T-helper 1 cell treated with Interleukin-12 subunit alpha and Interleukin-12 subunit beta and Interleukin-4 antibody, amounts not matched to agents 30 ng/mL and 1 ng/mL, for 36 hours (primary cell): ENCODE measurements around the gene DAPK3. TPM values are rescaled to one million over a fixed set of nuclear protein-coding genes. Genes with fewer than 3 reads are reported as not detected.
"Not testable (repeated sequence)": the region's sequence is repeated elsewhere in the genome, so short reads cannot be mapped to it uniquely, and the experiment has no call there.

ENCODE experiments used
- intact Hi-C: fragments of 100-400 bp; cut with micrococcal nuclease; formaldehyde crosslinking; loops from one replicate; pipeline ENCODE4 v1.15.1; 2024
- total RNA-seq: library from RNA; stranded (reverse); gene quantifications from 2 replicates; pipeline ENCODE4 v1.2.3, GENCODE V29; 2022

Gene DAPK3
- total RNA-seq, 1 donor from 2014 or later = 42.6 TPM

DNA sequence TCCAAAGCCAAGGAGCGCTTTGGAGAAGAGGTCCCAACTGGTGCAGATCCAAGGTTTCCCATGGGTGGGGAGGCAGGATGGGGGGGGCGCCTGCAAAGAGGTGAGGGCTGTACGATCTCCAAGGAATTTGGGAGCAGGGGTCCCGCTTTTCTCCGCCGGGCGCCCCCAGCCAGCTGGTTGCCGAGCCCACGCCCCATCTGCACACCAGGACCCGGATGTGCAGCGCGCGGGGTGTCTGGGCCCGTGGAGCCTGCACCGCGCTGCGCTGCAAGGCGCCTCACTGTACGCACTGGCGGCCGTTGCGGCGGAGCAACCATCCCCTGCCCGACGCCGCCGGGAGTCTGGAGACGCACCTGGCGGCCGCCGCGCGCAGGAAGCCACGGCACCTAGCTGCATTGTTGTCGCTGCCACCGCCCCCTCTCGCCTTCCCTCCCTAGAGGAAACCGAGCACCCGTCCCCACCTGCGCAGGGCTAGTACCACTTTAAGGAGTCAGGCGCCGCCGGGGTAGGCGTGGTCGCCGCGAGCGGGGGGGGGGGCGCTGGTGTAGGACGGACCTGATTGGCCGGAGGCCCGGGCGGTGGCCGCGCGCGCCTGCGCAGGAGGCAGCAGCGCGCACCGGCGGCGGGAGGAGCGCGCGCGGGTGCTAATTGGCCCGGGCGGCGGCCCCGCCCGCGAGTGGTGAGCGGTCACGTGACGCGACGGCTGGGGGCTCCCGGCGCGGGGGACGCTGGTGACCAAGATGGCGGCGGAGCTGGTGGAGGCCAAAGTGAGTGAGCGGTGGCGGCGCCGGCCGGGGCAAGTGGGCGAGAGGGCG is 36.3 kb upstream of the DAPK3 start, which contains the start of gene PIAS4:
PIAS4 (plus strand) TSS at position 716 of the 815 bp plus-strand sequence; CDS start at position 741, 25 bp downstream.
- intact Hi-C loops = loop anchor here (1.0 to 5.0 kb wide), 10 partner anchors 17 to 435 kb away; partner anchors contain the start of genes DAPK3, HMG20B, MAP2K2 and MPND

DNA sequence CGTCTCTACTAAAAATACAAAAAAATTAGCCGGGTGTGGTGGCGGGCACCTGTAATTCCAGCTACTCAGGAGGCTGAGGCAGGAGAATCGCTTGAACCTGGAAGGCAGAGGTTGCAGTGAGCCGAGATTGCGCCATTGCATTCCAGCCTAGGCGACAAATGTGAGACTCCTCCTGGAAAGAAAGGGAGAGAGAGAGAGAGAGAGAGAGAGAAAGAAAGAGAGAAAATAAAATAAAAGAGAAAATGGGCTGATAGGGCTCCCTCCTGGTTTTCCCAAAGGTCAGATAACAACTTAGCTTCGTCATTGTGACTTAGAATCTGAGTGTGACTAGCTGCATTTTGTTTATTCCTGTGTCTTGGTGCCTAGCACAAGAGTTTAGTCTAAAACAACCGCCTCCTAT is 34.5 kb upstream of the DAPK3 start:
- intact Hi-C loops = loop anchor here (5.0 kb wide), 1 partner anchor 117 kb away; the partner anchor contains the start of gene MAP2K2

DNA sequence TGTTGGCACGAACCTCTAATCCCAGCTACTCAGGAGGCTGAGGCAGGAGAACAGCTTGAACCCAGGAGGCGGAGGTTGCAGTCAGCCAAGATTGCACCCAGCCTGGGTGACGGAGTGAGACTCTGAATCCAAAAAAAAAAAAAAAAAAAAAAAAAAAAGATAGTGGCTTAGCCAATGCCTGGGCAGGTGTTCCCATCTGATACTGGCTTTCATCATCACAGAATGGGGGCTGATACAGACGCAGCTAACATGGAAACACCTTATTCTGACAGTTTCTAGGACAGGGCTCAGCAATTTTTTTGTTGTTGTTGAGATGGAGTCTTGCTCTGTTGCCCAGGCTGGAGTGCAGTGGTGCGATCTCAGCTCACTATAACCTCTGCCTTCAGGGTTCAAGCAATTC is 29.9 kb upstream of the DAPK3 start:
- intact Hi-C loops = not testable (repeated sequence)

DNA sequence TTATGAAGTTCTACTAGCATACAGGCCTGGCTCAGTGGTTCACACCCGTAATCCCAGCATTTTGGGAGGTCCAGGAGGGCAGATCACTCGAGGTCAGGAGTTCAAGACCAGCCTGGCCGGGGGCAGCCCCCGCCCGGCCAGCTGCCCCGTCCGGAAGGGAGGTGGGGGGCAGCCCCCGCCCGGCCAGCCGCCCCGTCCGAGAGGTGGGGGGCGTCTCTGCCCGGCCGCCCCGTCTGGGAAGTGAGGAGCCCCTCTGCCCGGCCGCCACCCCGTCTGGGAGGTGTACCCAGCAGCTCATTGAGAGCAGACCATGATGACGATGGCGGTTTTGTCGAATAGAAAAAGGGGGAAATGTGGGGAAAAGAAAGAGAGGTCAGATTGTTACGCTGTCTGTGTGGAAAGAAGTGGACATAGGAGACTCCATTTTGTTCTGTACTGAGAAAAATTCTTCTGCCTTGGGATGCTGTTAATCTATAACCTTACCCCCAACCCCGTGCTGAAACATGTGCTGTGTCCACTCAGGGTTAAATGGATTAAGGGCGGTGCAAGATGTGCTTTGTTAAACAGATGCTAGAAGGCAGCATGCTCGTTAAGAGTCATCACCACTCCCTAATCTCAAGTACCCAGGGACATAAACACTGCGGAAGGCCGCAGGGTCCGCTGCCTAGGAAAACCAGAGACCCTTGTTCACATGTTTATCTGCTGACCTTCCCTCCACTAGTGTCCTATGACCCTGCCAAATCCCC is 27.9 kb upstream of the DAPK3 start:
- intact Hi-C loops = not testable (repeated sequence)

DNA sequence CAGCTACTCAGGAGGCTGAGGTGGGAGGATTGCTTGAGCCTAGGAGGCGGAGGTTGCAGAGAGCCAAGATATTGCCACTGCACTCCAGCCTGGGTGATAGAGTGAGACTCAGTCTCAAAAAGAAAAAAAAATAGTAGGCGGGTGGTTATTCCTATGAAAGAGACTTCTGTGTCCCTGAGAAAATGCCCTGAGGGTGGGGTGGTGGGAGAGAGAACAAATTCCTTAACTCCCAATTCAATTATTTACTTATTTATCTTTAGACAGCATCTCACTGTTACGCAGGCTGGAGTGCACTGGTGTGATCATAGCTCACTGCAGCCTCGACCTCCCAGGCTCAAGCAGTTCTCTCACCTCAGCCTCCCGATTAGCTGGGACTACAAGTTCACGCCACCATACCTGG is 24.7 kb upstream of the DAPK3 start:
- intact Hi-C loops = no loop called here

DNA sequence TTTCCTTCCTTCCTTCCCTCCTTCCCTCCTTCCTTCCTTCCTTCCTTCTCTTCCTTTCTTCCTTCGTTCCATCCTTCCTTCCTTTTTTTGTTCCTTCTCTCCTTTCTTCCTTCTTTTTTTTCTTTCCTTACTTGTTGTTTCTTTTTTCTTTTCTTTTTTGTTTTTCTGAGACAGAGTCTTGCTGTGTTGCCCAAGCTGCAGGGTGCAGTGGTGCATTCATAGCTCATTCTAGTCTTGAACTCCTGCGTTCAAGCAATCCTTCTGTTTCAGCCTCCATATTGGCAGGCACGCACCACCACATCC is 19.9 kb upstream of the DAPK3 start:
- intact Hi-C loops = loop anchor here (1.0 kb wide), 4 partner anchors 17 to 227 kb away; partner anchors contain the start of genes ANKRD24, PIAS4 and SIRT6

DNA sequence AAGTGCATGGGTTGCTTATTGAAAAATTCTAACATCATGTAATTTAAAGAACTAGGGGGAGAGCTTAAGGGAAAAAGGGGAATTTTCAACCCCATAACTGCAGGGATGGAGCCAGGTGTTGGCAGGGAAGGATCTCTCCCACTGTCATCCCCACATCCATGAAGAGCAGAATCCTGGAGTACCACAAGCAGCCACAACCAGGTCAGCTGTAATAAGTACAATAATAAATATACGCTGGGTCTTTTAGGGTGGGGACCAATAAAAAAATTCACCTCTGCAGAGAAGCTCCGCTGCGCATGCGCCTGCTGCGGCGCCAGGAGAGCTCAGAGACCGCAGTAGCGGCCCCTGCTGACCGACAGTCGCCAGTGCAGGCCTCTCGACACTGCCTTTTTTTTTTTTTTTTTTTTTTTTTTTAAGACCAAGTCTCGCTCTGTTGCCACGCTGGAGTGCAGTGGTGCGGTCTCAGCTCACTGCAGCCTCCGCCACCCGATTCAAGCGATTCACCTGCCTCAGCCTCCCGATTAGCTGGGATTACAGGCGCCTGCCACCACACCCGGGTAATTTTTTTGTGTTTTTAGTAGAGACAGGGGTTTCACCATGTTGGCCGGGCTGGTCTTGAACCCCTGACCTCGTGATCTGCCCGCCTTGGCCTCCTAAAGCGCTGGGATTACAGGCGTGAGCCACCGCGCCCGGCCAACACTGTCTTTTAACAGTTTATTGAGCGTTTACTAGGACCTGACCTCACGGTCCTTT is 16.9 kb upstream of the DAPK3 start:
- intact Hi-C loops = loop anchor here (2.0 to 10.0 kb wide), 6 partner anchors 355 to 485 kb away; partner anchors contain the start of genes CACTIN, CHAF1A, DOHH and FZR1

DNA sequence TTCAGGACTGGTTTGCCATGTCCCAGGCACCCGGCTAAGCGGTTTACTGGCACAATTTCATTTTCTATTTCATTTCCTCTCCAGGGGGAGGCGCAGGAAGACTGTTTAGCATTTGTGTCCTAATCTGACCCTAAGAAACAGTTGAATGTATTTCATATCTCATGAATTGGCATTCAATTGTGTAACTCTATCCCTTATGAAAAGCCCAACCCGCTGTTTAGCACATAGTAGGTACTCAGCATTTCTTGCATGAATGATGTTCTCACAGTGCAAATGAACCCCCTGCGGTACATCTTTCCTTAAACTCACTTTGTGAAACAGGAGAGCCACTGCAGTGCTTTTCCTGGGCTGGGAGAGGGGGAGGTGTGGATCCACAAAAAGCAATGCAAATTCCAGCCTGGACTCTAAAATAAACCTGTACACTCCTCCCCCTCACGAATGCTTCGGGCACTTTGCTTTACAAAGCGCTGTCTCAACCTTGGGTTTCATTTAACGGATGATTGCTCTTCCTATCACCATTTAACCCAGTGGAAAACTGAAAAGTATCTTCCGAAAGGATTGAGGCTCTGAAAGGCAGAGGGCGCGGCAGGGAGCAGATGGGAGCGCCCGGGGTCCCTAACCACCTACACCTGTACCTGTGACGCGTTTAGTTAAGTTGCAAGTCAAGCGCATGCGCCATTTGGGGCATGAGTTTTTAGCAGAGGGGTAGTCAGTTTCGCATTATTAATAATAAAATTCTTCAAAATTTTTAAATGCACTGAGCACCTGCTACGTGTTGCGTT is 15.6 kb upstream of the DAPK3 start:
- intact Hi-C loops = loop anchor here (1.0 to 10.0 kb wide), 11 partner anchors 21 to 486 kb away; partner anchors contain the start of genes ANKRD24, CACTIN, CHAF1A and DOHH

DNA sequence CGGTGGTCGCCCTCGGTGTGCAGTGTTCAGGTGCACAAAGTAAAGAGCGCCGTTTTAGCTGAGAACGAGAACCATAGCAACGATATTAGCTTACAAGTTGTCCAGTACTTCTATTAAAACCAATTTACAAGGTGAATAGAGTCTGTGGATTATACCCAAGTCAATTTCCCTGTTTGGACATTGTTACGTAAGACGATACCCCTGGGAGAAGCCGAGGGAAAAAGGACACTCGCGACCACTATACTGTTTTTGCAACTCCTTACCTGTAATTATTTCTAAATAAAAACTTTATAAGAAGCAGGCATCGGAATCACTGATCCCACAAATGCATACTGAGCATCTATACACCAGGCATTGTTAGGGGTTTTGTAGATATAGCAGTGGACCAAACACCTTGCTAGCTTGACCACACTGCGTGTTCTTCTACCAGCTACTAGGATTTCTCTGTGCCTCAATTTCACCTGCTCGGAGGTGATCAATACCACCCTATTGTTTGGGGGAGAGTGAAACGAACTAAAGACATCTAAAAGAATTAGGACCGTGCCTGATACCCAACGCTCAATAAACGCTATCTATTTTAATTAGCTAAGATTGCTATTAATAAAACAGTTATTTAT is 14.9 kb upstream of the DAPK3 start:
- intact Hi-C loops = loop anchor here (1.0 to 10.0 kb wide), 16 partner anchors 14 to 487 kb away; partner anchors contain the start of genes ANKRD24, CACTIN, CHAF1A and DAPK3

DNA sequence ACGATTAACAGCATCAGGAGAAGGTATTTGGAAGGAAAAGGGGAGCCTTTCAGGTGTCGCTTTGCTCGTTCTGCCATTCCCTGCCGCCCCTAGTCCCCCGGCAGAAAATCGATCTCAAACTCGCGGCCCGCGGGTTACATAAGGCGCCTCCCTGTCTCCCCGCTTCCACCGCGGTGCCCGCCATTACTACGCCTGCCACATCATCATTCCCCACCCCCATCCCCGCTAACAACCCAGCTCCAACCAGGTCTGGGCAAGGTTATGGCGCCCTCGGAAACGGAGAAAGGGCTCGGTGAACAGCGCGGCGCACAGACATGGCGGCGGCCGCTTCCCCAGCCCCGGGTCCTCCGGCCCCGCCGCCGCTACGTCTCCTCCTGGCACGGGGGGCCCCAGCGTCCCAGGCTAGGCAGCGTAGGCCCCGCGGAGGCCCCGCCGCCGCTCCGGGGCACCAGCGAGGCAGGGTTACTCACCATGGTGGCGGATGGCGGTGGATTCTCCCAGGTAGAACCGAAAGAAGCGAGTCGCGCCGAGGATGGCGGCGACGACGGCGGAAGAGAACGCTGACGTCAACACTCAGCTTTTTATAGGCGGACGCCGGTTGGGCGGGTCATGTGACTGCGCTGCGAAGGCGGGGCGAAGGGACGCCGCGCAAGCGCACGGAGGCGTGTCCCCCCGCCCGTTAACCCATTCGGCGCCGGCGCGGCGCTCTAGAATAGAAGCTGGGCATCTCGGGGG is 14.2 kb upstream of the DAPK3 start, which contains the start of gene EEF2:
EEF2 (minus strand) TSS at position 556 of the 735 bp plus-strand sequence; CDS start at position 473, 83 bp downstream.
- intact Hi-C loops = loop anchor here (1.0 to 10.0 kb wide), 10 partner anchors 14 to 487 kb away; partner anchors contain the start of genes CHAF1A, DAPK3, DOHH and FZR1

DNA sequence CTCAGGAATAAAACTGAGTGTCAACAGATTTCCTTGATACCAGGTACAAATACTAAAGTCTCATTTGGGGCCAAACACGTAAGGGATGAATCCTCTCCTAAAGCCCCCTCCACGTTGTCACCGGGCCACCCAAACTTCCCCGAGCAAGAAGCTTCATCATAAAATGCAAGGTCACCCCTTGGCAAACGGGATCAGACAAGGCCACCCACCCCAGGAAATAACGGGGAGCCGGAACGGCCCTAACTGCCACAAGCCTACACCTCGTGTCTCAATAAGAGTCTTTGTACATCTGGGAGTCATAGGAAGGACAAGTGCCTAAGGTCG is 13.6 kb upstream of the DAPK3 start:
- intact Hi-C loops = loop anchor here (2.0 to 10.0 kb wide), 2 partner anchors 412 to 480 kb away; partner anchors contain the start of genes DOHH, FZR1 and HMG20B

DNA sequence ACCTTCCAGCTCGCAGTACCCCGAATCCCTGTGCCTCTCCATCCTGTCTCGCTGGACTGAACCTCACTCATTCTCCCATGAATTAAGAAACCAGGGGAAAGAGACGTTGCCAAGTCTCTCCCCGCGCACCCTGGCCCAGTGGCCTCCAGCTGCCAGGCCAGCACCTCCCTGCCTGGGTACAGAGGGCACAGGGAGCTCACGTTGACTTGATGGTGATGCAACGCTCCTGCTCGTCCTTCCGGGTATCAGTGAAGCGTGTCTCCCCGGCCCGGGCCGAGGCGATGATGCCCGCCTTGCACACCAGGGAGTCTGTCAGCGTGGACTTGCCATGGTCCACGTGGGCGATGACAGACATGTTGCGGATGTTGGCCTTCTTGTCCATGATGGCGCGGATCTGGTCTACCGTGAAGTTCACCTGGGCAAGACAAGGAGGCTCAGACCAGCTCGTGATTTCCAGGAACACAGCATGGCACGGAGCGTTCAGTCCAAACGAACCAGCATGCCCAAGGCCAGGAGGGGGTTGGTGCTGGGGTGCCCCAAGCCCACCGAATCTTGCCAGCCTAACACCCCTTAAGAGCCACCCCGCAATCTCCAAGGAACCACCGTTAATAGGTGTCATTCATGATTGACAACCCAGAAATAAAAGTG is 13.2 kb upstream of the DAPK3 start:
- intact Hi-C loops = loop anchor here (2.0 to 10.0 kb wide), 2 partner anchors 411 to 479 kb away; partner anchors contain the start of genes DOHH, FZR1 and HMG20B

DNA sequence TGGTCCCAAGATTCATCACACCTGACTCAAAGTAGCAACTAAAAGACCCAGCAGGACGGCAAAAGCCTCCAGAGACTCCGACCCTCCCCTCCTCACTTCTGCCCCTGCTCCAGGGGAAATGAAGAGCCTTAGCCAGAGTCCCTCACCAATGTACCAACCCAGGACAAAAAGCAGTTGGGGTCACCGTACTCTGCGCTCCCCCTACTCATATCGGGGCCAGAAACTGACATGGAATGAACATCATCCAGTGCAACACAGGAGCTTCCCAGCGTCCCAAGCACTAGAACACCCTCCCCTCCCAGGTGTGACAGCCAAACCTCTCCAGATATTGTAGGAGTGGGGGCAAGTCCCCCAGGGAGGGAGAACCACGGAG is 12.6 kb upstream of the DAPK3 start:
- intact Hi-C loops = loop anchor here (10.0 kb wide), 1 partner anchor 479 kb away; the partner anchor contains the start of genes DOHH and FZR1

DNA sequence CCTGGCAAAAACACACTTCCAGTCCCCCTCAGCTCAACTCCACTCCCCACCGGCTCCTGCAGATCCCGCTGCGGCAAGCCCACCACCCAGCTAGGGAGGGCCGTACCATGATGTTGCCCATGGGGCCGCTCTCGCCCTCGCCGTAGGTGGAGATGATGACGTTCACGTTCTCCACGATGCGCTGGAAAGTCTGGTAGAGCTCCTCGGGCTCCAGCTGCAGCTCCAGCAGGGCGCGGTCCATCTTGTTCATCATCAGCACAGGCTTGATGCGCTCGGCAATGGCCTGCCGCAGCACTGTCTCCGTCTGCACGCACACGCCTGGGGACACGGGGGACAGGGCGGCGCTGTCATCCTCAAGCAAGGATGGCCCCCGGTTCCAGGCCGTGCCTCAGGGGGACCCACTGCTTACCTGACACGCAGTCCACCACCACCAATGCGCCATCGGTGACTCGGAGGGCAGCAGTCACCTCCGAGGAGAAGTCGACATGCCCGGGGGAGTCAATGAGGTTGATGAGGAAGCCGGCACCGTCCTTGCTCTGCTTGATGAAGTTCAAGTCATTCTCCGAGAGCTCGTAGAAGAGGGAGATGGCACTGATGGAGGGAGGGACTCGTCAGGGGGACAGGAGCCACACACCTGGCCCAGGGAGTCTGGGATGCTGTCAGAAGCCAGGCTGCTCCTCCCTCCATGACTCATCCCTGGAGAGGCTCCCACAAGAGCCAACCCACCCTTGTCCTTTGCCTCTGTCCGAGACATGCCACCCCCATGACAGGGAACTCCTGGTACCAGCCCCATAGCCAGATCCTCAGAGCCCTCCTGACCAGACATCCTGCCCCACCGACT is 12.0 kb upstream of the DAPK3 start:
- intact Hi-C loops = loop anchor here (10.0 kb wide), 1 partner anchor 478 kb away; the partner anchor contains the start of genes DOHH and FZR1

DNA sequence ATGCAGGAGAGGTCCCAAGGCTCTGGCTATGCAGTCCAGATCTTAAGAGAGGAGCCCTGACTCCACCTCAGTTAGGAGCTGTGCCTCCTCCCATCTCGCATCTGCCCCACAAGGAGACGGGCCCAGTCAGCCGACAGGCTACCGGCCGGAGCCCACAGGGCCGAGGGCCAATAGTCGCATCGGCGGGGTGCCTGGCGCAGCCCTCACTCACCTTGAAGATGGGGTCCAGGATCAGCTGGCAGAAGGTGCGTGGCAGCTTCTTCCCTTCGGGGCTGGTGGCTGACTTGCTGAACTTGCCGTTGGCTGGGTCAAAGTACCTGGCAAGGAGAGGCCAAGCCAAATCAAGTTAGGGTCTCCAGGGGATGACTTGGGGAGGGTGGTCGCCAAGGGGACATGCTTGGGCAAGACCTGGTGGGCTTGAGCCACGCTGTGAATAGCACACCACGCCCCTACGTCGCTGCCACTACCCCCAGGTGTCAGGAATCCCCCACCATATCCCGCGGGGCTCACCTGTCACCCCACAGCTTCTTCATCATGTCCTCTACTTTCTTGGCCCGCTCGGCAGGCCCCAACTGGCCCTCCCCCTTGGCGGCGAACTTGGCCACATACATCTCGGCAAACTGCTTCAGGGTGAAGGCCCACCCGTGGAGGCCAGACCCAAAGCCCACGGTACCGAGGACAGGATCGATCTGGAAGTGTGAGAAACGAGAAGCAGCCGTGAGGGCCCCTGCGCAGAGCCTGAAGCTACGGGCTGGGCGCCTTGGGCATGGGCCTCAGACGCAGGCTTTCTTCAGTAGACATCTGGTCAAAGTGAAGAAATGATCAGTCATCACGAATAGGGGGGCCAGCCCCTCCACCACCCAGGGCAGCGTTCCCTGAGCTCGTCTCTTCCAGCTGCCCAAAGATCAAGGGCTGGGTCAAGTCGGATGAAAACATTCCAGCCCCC is 11.1 kb upstream of the DAPK3 start:
- intact Hi-C loops = loop anchor here (10.0 kb wide), 1 partner anchor 477 kb away; the partner anchor contains the start of genes DOHH and FZR1

DNA sequence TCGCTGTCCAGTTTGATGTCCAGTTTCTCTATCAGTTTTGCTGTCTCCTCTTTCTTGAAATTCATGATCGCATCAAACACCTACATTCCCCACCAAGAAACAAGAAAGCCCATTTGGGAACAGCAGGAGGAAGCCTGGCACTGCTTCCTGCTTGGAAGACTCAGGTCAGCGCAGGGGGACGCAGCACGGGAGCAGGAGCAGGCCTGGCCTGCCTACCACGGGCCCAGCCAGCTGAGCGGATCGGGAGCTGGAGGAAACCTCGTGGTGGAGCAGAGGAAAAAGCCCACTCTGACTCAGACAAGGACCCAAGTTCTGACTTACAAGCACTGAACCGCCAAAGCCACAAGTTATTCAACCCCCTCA is 10.5 kb upstream of the DAPK3 start:
- intact Hi-C loops = loop anchor here (10.0 kb wide), 1 partner anchor 477 kb away; the partner anchor contains the start of genes DOHH and FZR1
